ENCODE measurements around the gene EPN3. TPM values are rescaled to one million over a fixed set of nuclear protein-coding genes. Genes with fewer than 3 reads are reported as not detected.

EPN3 gene
- total RNA-seq, 1 donor from 2014 or later = 5.3 TPM

DNA sequence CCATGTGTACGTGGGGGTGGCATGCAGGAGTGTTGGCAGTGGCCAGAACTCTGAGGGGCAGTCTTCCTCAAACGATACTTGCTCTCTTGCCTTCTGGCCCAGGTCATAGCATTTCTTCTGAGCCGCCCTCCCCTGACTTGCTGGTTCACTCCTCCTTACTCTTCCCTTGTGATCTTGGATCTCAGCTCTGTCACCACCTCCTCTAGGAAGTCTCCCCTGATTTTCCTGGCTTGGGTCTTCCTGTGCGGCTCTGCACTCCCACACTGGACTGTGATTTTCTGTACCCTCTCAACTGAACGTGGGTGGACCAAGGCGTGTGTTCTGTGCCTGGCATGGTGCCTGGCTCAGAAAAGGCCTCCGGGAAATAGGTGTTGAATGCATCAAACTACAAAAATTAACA is 2.9 kb downstream of the EPN3 start:
- DNase-seq = no peak

- no peak for DNase-seq
These were observed 4.4 kb downstream of the EPN3 start for GRCh38 chr17:50536683-50537646.

DNA sequence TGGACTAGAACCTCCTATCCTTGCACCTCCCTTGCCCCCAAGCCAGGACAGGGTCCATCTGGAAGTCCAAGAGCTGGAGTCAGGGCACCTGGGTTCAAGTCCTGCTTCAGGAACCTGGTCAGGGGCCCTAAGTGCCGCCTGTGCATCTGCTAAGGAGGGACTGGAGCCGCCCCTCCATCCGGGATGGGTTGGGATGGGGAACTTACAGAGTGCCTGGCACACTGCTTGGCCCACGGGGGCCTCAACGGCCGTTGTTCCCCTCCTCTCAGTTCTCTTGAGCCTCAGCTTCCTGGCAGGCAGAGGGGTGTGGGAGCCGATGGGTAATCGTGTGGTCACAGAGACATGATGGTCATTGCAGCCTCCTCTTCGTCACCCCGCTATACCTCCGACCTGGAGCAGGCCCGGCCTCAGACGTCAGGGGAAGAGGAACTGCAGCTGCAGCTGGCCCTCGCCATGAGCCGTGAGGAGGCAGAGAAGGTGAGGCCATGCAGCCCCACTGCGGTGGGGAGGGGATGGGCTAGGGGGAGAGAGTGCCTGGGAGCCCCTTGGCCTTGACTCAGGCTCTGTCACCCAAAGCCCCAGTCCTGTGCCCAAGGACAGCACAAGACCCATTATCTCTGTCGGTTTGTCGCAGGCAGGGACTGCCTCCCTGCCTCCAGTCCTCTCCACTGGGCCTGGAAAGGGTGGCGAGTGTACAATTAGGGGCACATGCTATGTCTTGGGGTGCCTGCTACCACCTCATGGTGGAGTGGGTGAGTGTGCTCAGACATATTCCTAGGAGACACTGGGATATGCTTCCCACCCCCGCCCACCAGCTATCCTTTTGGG is 5.4 kb downstream of the EPN3 start:
- DNase-seq = no peak

DNA sequence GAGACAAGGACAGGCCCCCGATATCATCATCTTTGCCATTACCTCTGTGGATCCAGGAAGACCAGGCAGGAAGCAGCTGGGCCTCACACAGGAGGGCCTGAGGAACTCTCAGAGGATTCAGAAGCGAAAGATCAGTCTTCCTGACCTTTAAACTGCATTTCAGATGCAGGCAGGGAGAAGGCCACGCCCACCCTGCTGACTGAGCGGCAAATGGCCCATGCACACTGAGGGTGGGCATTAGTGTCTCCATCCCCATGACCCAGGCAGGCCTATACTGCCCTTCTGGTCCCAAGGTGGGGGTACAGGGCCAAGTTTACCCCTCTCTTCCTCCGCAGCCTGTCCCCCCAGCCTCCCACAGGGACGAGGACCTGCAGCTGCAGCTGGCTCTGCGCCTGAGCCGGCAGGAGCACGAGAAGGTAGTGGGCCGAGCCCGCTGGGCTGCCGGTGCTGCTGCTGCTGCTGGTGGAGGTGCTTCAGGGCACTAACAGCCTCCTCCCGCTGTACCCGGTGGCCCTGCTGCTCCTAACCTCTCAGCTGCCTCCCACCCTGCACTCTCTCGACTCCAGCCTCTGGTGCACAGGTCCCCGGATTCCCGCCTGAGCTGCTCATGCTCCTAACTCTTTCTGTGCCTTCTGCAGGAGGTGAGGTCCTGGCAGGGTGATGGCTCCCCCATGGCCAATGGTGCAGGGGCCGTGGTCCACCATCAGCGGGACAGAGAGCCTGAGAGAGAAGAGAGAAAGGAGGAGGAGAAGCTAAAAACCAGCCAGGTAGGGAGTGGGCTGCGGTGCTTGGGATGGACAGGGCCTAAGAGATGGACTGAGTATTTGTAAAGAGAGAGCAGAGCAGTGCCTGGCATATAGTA is 6.2 kb downstream of the EPN3 start:
- no peak for DNase-seq

- DNase-seq = no peak
These were observed 7.4 kb downstream of the EPN3 start for GRCh38 chr17:50539762-50540559.

- DNase-seq = no peak
These were observed 8.2 kb downstream of the EPN3 start for GRCh38 chr17:50540560-50541401.

- no peak for DNase-seq
These were observed 8.8 kb downstream of the EPN3 start for GRCh38 chr17:50541402-50541715.

GRCh38 chr17:50541716-50542688 is 9.5 kb downstream of the EPN3 start:
- peak; percentile 28 for DNase-seq

- no peak for DNase-seq
These were observed 10.6 kb downstream of the EPN3 start for GRCh38 chr17:50542795-50543774.

DNA sequence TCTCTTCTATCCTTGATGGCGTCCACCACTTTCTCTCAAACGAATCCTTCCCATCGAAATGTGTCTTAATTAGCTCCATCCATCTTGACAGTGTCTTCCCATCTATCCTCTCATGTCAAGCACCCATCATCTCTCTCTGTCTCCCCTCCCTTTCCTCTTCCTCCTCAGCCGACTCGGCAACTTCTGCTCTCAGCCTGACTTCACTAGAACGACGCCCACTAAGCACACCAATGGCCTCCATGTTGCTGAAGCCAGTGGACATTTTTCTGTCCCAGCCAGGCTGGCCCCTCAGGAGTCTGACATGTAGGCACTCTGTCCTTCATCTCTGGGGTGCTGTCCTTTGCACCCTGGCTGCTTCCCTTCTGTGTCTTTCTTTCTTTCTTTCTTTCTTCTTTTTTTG is 12.0 kb downstream of the EPN3 start:
- no peak for DNase-seq

DNA sequence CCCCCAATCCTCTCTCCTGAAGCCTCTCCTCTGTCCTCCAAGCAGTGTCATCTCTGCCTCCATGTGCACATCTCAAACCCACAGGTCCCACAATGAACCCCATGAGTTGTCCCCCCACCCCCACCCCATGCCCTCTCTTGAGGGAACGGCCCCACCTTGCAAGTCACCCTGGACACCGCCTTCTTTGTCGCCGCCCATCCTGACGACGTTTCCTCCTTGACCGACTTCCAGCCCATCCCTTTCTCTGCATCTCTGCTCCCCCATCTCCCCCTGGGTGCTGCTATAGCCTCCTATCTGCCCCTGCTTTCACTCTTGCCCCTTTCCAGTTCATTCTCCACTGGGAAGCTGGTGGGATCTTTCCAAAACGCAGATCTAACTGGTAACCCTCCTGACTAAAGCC is 12.8 kb downstream of the EPN3 start:
- no peak for DNase-seq

DNA sequence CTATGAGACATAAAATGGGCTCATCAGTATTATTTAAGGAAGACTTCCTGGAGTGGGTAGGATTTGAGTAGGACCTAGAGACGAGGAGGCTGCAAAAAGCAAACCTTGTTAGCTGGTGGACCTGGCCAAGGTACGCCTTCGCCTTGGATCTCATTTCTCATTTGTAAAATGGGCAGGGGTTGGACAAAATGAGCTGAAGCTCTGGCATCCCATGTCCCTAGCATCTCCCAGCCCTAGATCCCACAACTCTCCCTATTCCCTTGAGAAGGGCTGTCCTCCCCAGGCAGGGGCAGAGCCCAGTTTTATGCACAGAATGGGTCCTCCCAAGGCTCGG is 14.1 kb downstream of the EPN3 start:
- no peak for DNase-seq

DNA sequence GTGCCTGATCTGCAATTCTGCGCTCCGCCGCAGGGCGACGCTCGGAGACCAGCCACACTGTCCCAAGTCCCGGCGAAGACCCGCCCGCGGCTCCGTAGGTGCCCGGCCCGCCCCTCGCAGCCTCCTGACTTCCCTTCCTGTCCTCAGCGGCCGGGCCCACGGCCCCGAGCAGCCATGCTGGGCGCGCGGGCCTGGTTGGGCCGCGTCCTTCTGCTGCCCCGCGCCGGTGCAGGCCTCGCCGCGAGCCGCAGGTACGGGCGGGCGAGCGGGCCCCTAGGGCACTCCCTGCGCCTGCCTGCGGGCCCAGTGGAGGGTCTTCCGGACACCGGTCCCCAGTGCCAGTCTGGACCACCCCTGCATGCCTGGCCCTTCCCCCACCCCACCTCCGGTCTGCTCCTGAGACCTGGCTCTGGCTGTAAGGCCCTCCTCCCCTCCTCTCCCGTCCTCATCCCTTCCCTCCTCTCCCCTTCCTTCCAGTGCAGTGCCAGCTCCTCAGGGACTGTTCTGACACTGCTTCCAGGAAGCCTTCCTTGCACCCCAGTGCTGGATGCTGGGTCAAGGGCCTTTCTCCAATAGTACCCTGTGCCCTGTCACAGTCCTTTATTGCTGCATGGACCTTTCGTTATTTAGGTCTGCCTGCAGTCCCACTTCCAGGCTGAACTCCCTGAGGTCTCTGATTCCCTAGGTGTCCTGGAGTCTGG is 14.7 kb downstream of the EPN3 start, which contains the start of gene SPATA20:
TSS of gene SPATA20 (plus strand) at position 140 of the 701 bp plus-strand sequence. CDS start at position 175, 35 bp downstream.
- DNase-seq = peak; percentile 77

- DNase-seq = no peak
These were observed 15.2 kb downstream of the EPN3 start for GRCh38 chr17:50547736-50548083.

DNA sequence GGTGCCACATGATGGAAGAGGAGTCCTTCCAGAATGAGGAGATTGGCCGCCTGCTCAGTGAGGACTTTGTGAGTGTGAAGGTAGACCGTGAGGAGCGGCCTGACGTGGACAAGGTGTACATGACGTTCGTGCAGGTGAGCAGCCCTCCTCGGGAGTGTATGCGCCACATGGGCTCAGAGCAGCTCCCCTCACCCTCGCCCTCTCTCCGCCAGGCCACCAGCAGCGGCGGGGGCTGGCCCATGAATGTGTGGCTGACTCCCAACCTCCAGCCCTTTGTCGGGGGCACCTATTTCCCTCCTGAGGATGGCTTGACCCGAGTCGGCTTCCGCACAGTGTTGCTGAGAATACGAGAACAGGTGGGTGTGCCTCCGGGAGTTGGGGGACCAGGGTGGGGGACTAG is 16.3 kb downstream of the EPN3 start:
- no peak for DNase-seq

- no peak for DNase-seq
These were observed 16.9 kb downstream of the EPN3 start for GRCh38 chr17:50549256-50549941.

GRCh38 chr17:50549969-50550368 is 17.4 kb downstream of the EPN3 start:
- DNase-seq = no peak
